NT2/D1 (cell line): Measurements from ENCODE around the gene FUT1.
"Not testable (repeated sequence)": the region's sequence is repeated elsewhere in the genome, so short reads cannot be mapped to it uniquely, and the experiment has no call there.

Experiments used
- DNase-seq: peaks from one replicate; pipeline ENCODE4 v3.0.0-alpha.2; 2011; ENCODE audit warnings: low read depth, low spot score
- H3K27me3 ChIP-seq: 2 replicates; pipeline ENCODE4 v1.6.0; 2011; ENCODE audit warnings: mild to moderate bottlenecking; ENCODE audit not compliant: insufficient read length, insufficient read depth
- H3K36me3 ChIP-seq: 2 replicates; pipeline ENCODE4 v1.6.1; 2011; ENCODE audit warnings: mild to moderate bottlenecking, low read length, mixed read lengths; ENCODE audit not compliant: insufficient read depth, insufficient read length
- H3K4me1 ChIP-seq: 2 replicates; pipeline ENCODE4 v1.5.1; 2011; ENCODE audit not compliant: insufficient read depth, insufficient read length
- H3K4me3 ChIP-seq: 2 replicates; pipeline ENCODE4 v1.5.1; 2011; ENCODE audit warnings: low read depth; ENCODE audit not compliant: insufficient read length
- H3K9ac ChIP-seq: 2 replicates; pipeline ENCODE4 v1.6.0; 2011; ENCODE audit warnings: low read depth; ENCODE audit not compliant: insufficient read length
- H3K9me3 ChIP-seq: 2 replicates; pipeline ENCODE4 v1.5.1; 2011; ENCODE audit warnings: mild to moderate bottlenecking, low read length; ENCODE audit not compliant: insufficient read depth
- SUZ12 ChIP-seq: IDR thresholded peaks from 2 replicates; pipeline ENCODE4 v1.6.1; 2011; ENCODE audit not compliant: insufficient read length, insufficient read depth; ENCODE audit errors: extremely low read depth
- YY1 ChIP-seq: IDR thresholded peaks from 2 replicates; pipeline ENCODE4 v1.6.1; 2011; ENCODE audit not compliant: insufficient read length, insufficient read depth
- ZNF274 ChIP-seq: IDR thresholded peaks from 2 replicates; pipeline ENCODE4 v1.6.1; 2011; ENCODE audit warnings: mild to moderate bottlenecking, low read depth, low read length

Gene FUT1

GRCh38 chr19:48795055-48795684 lies 42.7 kb upstream of the FUT1 start:
- H3K27me3 ChIP-seq = no peaks in the 10 kb centered on the region
- peak overlapping the region; percentile 67 for H3K9ac ChIP-seq
- H3K9me3 ChIP-seq = no peaks in the 10 kb centered on the region
- TF ChIP-seq SUZ12 (no peak), ZNF274 (no peak), YY1 (no peak)
- H3K4me1 ChIP-seq = peaks cover 5% of the 10 kb centered on the region
- DNase-seq = peak; percentile 83
- H3K4me3 ChIP-seq = peak overlapping the region; percentile 63
- no peaks in the 10 kb centered on the region for H3K36me3 ChIP-seq

- Histone ChIP-seq H3K36me3 (no peaks in the 10 kb centered on the region), H3K4me1 (peaks cover 5% of the 10 kb centered on the region), H3K4me3 (no peak overlapping the region), H3K9me3 (no peaks in the 10 kb centered on the region), H3K9ac (no peak overlapping the region), H3K27me3 (no peaks in the 10 kb centered on the region)
- TF ChIP-seq SUZ12 (no peak), ZNF274 (no peak), YY1 (no peak)
- no peak for DNase-seq
Observed at GRCh38 chr19:48794291-48794690, 41.9 kb upstream of the FUT1 start.

DNA sequence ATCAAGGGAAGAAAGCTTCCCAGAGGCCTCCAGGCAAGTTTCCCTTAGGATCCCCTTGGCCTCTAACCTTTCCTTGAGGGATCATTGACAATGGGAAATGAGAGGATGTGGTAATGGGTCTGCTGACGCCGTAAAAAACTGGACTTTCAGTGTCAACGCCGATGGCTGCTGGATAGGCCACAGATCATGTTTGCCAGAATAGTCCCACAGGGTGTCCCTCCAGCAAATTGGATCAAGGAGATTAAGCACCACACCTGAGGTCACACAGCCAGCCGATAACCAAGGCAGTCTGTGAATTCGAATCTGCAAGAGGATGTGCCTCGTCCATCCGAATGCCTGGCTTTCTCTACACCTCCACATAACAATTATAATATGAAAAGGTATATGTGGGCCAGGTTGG lies 40.8 kb upstream of the FUT1 start:
- DNase-seq = no peak
- no peaks in the 10 kb centered on the region for H3K36me3 ChIP-seq
- no peaks in the 10 kb centered on the region for H3K27me3 ChIP-seq
- no peak overlapping the region for H3K9ac ChIP-seq
- TF ChIP-seq SUZ12 = no peak
- TF ChIP-seq YY1 = no peak
- TF ChIP-seq ZNF274 = no peak
- H3K4me1 ChIP-seq = no peaks in the 10 kb centered on the region
- H3K9me3 ChIP-seq = no peaks in the 10 kb centered on the region
- H3K4me3 ChIP-seq = no peak overlapping the region

GRCh38 chr19:48787331-48787730 lies 34.9 kb upstream of the FUT1 start:
- H3K9ac ChIP-seq, H3K27me3 ChIP-seq, H3K9me3 ChIP-seq, H3K36me3 ChIP-seq, H3K4me3 ChIP-seq, H3K4me1 ChIP-seq, DNase-seq: not testable (repeated sequence)

DNA sequence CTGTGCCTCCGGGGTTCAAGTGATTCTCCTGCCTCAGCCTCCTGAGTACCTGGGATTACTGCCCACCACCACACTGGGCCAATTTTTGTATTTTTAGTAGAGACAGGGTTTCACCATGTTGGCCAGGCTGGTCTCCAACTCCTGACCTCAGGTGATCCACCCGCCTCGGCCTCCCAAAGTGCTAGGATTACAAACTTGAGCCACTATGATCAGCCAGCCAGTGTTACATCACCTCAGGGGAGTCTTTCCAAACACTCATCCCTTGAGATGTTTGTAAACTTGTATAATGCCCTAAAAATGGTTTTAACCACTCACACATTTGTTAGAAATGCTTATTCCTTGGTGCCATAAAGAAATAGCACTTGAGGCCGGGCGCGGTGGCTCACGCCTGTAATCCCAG lies 34.0 kb upstream of the FUT1 start:
- not testable (repeated sequence) for DNase-seq, H3K4me3 ChIP-seq, H3K4me1 ChIP-seq, H3K27me3 ChIP-seq, H3K36me3 ChIP-seq, H3K9me3 ChIP-seq, H3K9ac ChIP-seq

GRCh38 chr19:48784527-48784926 lies 32.1 kb upstream of the FUT1 start:
- TF ChIP-seq ZNF274 = no peak
- TF ChIP-seq SUZ12 = no peak
- no peak for TF ChIP-seq YY1
- no peaks in the 10 kb centered on the region for H3K27me3 ChIP-seq
- no peak overlapping the region for H3K9ac ChIP-seq
- H3K4me3 ChIP-seq = no peak overlapping the region
- DNase-seq = no peak
- no peaks in the 10 kb centered on the region for H3K9me3 ChIP-seq
- H3K36me3 ChIP-seq = no peaks in the 10 kb centered on the region
- no peaks in the 10 kb centered on the region for H3K4me1 ChIP-seq

DNA sequence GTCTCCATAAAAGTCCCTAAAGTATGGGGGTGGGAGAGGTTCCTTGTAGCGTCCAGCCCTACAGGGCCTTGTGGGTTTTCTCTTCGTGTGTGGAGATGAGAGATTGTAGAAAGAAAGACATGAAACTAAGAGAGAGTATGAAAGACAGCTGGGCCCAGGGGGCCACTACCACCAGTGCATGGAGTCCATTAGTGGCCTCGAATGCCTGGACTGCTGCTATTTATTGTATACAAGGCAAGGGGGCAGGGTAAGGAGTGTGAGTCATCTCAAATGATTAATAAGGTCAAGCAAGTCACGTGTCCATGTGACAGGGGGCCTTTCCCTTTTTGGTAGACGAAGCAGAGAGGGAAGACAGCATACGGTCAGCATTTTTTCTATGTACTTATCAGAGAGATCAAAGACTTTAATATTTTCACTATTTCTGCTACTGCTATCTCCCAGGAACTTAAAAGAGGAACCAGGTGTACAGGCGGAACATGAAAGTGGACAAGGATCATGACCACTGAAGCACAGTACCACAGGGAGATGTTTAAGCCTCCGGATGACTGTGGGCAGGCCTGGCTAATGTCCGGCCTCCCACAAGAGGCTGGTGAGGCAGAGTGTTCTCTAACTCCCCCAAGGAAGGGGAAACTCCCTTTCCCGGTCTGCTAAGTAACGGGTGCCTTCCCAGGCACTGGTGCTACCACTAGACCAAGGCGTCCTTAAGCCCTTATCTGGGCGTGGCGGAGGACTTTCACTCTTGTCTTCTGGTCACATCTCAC lies 28.4 kb upstream of the FUT1 start:
- H3K9ac ChIP-seq = no peak overlapping the region
- H3K4me3 ChIP-seq = no peak overlapping the region
- H3K9me3 ChIP-seq = no peaks in the 10 kb centered on the region
- H3K4me1 ChIP-seq = no peaks in the 10 kb centered on the region
- H3K36me3 ChIP-seq = no peaks in the 10 kb centered on the region
- no peaks in the 10 kb centered on the region for H3K27me3 ChIP-seq
- DNase-seq = no peak
- TF ChIP-seq SUZ12 (no peak), YY1 (no peak), ZNF274 (no peak)
